Keratinocyte (primary cell): ENCODE data around the gene CORO1C.

Experiments used
- CTCF ChIP-seq, 3 experiments: IDR thresholded peaks in 1 of 3; conservative IDR thresholded peaks in 1 of 3; optimal IDR thresholded peaks in 1 of 3; 2 replicates in 2 of 3; 3 replicates in 1 of 3; pipeline versions ENCODE3 to v1.5.1; 2011; ENCODE audit warnings: low read length in 3 of 3, mild to moderate bottlenecking in 3 of 3, moderate library complexity in 2 of 3, control low read depth in 1 of 3, inconsistent platforms in 1 of 3; ENCODE audit not compliant: insufficient read depth in 2 of 3; ENCODE audit errors: extremely low read depth in 1 of 3
- EZH2 ChIP-seq: IDR thresholded peaks from one replicate; pipeline ENCODE4 v1.6.1; 2012; ENCODE audit warnings: inconsistent platforms, mild to moderate bottlenecking, low read length, moderate library complexity

- TF ChIP-seq CTCF (optimal IDR thresholded peaks at IDR 0.05 in 1 of 3, IDR thresholded peaks at IDR 0.05 in 1 of 3, conservative IDR thresholded peaks at IDR 0.05 in 1 of 3; ENCODE audit: extremely low read depth in 1 of 3, insufficient read depth in 2 of 3, low read length in 3 of 3) (no peak), EZH2 (no peak)
These were observed 19.7 kb downstream of the CORO1C start for GRCh38 chr12:108711489-108712164.
